B cell (primary cell): Measurements from ENCODE around the gene SGCA. TPM values are rescaled to one million over a fixed set of nuclear protein-coding genes. Genes with fewer than 3 reads are reported as not detected.

Experiments used
- ATAC-seq: fragments of 200-7000 bp; cut with Tn5 transposase; one replicate; pipeline ENCODE4 v1.10.0; 2021; ENCODE audit warnings: low read depth, mild to moderate bottlenecking, moderate number of reproducible peaks, moderate library complexity
- CTCF ChIA-PET: fragments of 350-600 bp; sonication (Branson Sonifier 250); formaldehyde crosslinking; loops from one replicate; lab custom pipeline; 2021; ENCODE audit warnings: antibody characterized with exemption, inconsistent platforms; lab: Charles Lee
- POLR2A ChIA-PET: fragments of 350-600 bp; sonication (Branson Sonifier 250); formaldehyde crosslinking; loops from one replicate; lab custom pipeline; 2021; ENCODE audit warnings: antibody characterized with exemption; lab: Charles Lee
- DNase-seq: peaks from one replicate; pipeline ENCODE4 v3.0.0; 2013
- H2AFZ ChIP-seq: 2 replicates; pipeline ENCODE4 v1.6.1; 2012; ENCODE audit warnings: mild to moderate bottlenecking, low read depth, low read length; ENCODE audit not compliant: insufficient read depth, poor library complexity, severe bottlenecking
- H3K27ac ChIP-seq, 2 donors: 1 replicate in 1 of 2; 2 replicates in 1 of 2; pipeline ENCODE4 v1.5.1; 2012 to 2013; ENCODE audit warnings: low read length in 2 of 2, mild to moderate bottlenecking in 2 of 2, moderate library complexity in 1 of 2
- H3K27me3 ChIP-seq, 4 experiments: fragments of 200-600 bp in 1 of 4; sonication (generic) in 1 of 4; replicated peaks in 1 of 4; 1 replicate in 2 of 4; 2 replicates in 2 of 4; pipeline versions ENCODE4 v1.6.1 to v1.7.0; 2013 to 2016; ENCODE audit warnings: low read length in 3 of 4, mild to moderate bottlenecking in 2 of 4, mixed read lengths in 1 of 4, moderate library complexity in 1 of 4; ENCODE audit not compliant: insufficient read depth in 4 of 4, control insufficient read depth in 3 of 4; ENCODE audit errors: control extremely low read depth in 1 of 4
- H3K36me3 ChIP-seq, 2 experiments: replicated peaks in 1 of 2; 1 replicate in 1 of 2; 2 replicates in 1 of 2; pipeline versions ENCODE4 v1.6.1 to v1.7.1; 2013; ENCODE audit warnings: low read length in 1 of 2; ENCODE audit not compliant: insufficient read depth in 2 of 2, control insufficient read depth in 1 of 2; ENCODE audit errors: control extremely low read depth in 1 of 2, extremely low read depth in 1 of 2
- H3K4me1 ChIP-seq, 2 donors: fragments of 200-600 bp in 1 of 2; sonication (generic) in 1 of 2; 1 replicate in 1 of 2; 2 replicates in 1 of 2; pipeline versions ENCODE4 v1.5.1 to v1.6.1; 2013 to 2017; ENCODE audit warnings: low read length in 2 of 2; ENCODE audit not compliant: control insufficient read depth in 2 of 2, insufficient read depth in 2 of 2
- H3K4me2 ChIP-seq: replicated peaks from 2 replicates; pipeline ENCODE3; 2012; ENCODE audit warnings: mild to moderate bottlenecking, low read depth, low read length; ENCODE audit not compliant: poor library complexity, severe bottlenecking
- H3K4me3 ChIP-seq, 5 experiments: fragments of 200-600 bp in 1 of 5; sonication (generic) in 1 of 5; 1 replicate in 3 of 5; 2 replicates in 2 of 5; pipeline versions ENCODE4 v1.5.1 to v1.7.0; 2011 to 2016; ENCODE audit warnings: low read length in 4 of 5, mild to moderate bottlenecking in 4 of 5, low read depth in 2 of 5, control low read depth in 1 of 5, moderate library complexity in 1 of 5; ENCODE audit not compliant: insufficient read depth in 1 of 5; ENCODE audit errors: control extremely low read depth in 1 of 5, extremely low read depth in 1 of 5
- H3K79me2 ChIP-seq: fragments of 200-600 bp; sonication (generic); one replicate; pipeline ENCODE4 v1.6.0; 2016; ENCODE audit warnings: low read length; ENCODE audit not compliant: control insufficient read depth, insufficient read depth
- H3K9ac ChIP-seq: fragments of 200-600 bp; sonication (generic); 2 replicates; pipeline ENCODE4 v1.6.1; 2017; ENCODE audit warnings: mild to moderate bottlenecking, low read length, moderate library complexity
- H3K9me3 ChIP-seq, 3 donors: one replicate each; pipeline versions ENCODE4 v1.6.1 to v1.7.1; 2013; ENCODE audit warnings: low read length in 2 of 3; ENCODE audit not compliant: control insufficient read depth in 2 of 3, insufficient read depth in 1 of 3; ENCODE audit errors: control extremely low read depth in 1 of 3
- H4K20me1 ChIP-seq: 2 replicates; pipeline ENCODE4 v1.6.0; 2012; ENCODE audit warnings: mild to moderate bottlenecking, low read length; ENCODE audit not compliant: insufficient read depth, control insufficient read depth, poor library complexity, severe bottlenecking
- H3K27ac Mint-ChIP-seq: one replicate; pipeline ENCODE4 v1.8.0; 2021; ENCODE audit warnings: mixed read lengths
- H3K27me3 Mint-ChIP-seq: one replicate; pipeline ENCODE4 v1.8.0; 2021; ENCODE audit warnings: mixed read lengths
- H3K4me1 Mint-ChIP-seq: one replicate; pipeline ENCODE4 v1.8.0; 2021; ENCODE audit warnings: mixed read lengths
- H3K4me3 Mint-ChIP-seq: one replicate; pipeline ENCODE4 v1.8.0; 2021; ENCODE audit warnings: mixed read lengths
- H3K9me3 Mint-ChIP-seq: one replicate; pipeline ENCODE4 v1.8.0; 2022; ENCODE audit warnings: mixed read lengths; ENCODE audit not compliant: insufficient read depth
- EZH2 ChIP-seq: IDR thresholded peaks from 2 replicates; pipeline ENCODE4 v1.6.1; 2012; ENCODE audit warnings: borderline replicate concordance, low read depth, mild to moderate bottlenecking, moderate library complexity, low read length; ENCODE audit not compliant: insufficient read depth, poor library complexity, severe bottlenecking
- WGBS: methylation state at CpG from one replicate; pipeline ENCODE4 v1.1.5; 2013; ENCODE audit warnings: missing lambda C conversion rate; ENCODE audit not compliant: insufficient coverage; 5-methylcytosine and 5-hydroxymethylcytosine counted together
- intact Hi-C: fragments of 100-400 bp; cut with micrococcal nuclease; formaldehyde crosslinking; loops from one replicate; pipeline ENCODE4 v1.10.0; 2022
- polyA plus RNA-seq: library from polyadenylated mRNA; depleted of rRNA; stranded (reverse); fragments of >200 nt; gene quantifications from 2 replicates; pipeline ENCODE4 v1.2.3, GENCODE V29; 2012
- total RNA-seq, 2 donors: library from RNA; stranded (reverse); fragments of 120-200 nt in 1 of 2; gene quantifications; 1 replicate in 1 of 2; 2 replicates in 1 of 2; pipeline versions ENCODE4 v1.2.3 to v1.2.4, GENCODE V29; 2013 to 2022
- TF ChIP-seq, protein P1 (sequence below): fragments of 200-600 bp; IDR thresholded peaks from one replicate; pipeline ENCODE4 v1.8.0; 2022; ENCODE audit warnings: antibody characterized with exemption, mild to moderate bottlenecking

SGCA gene
- total and polyA plus RNA-seq, 2 donors (not counting 1 experiment from before 2014, with no cell fraction given), result 4.4 to 4.5 TPM

DNA sequence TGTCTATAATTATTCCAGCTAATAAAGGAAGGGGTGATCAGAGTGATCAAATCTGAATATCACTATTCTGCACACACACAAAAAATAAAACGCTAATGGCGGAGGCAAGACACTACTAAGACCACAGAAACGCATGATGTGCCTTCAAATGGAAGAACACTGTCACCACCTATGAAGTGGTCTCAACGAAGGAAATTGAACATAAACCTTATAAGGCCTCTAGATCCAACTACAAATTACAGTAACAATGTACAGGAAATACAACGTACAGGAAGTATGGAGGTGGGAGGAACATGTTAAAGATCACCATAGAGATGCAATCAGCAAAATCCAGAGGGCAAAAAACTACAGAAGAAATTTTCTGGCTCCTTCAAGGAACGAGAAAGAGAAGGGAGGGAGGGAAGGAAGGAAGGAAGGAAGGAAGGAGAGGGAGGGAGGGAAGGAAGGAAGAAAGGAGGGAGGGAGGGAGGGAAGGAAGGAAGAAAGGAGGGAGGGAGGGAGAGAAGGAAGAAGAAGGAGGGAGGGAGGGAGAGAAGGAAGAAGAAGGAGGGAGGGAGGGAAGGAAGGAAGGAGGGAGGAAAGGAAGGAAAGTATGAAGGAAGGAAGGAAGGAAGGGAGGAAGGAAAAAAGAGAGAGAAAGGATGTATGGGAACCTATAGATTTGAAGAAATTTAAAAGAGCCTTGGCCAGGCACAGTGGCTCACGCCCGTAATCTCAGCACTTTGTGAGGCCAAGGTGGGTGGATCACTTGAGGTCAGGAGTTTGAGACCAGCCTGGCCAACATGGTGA is 3.1 kb upstream of the SGCA start:
- peak overlapping the region; percentile 49 for H3K4me3 Mint-ChIP-seq
- Histone ChIP-seq H3K36me3 (no peaks in the 10 kb centered on the region), H3K27me3 (no peaks in the 10 kb centered on the region), H3K9ac (no peak overlapping the region), H4K20me1 (no peaks in the 10 kb centered on the region), H3K4me1 (peaks cover 36 to 41% of the 10 kb centered on the region in 2 donors), H3K27ac (peak overlapping the region in 1 of 2 donors; percentile 65), H3K4me3 (no peak overlapping the region), H3K4me2 (no peak overlapping the region), H2AFZ (no peak overlapping the region), H3K9me3 (no peaks in the 10 kb centered on the region), H3K79me2 (peaks cover 21% of the 10 kb centered on the region)
- no peaks in the 10 kb centered on the region for H3K9me3 Mint-ChIP-seq
- intact Hi-C loops, result no loop called here
- H3K27ac Mint-ChIP-seq, result peak overlapping the region; percentile 5
- peaks cover 38% of the 10 kb centered on the region for H3K4me1 Mint-ChIP-seq
- TF ChIP-seq, protein P1, sequence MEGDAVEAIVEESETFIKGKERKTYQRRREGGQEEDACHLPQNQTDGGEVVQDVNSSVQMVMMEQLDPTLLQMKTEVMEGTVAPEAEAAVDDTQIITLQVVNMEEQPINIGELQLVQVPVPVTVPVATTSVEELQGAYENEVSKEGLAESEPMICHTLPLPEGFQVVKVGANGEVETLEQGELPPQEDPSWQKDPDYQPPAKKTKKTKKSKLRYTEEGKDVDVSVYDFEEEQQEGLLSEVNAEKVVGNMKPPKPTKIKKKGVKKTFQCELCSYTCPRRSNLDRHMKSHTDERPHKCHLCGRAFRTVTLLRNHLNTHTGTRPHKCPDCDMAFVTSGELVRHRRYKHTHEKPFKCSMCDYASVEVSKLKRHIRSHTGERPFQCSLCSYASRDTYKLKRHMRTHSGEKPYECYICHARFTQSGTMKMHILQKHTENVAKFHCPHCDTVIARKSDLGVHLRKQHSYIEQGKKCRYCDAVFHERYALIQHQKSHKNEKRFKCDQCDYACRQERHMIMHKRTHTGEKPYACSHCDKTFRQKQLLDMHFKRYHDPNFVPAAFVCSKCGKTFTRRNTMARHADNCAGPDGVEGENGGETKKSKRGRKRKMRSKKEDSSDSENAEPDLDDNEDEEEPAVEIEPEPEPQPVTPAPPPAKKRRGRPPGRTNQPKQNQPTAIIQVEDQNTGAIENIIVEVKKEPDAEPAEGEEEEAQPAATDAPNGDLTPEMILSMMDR, result no peak
- TF ChIP-seq EZH2, result no peak
- ATAC-seq (no peak), DNase-seq (no peak)
- H3K27me3 Mint-ChIP-seq, result no peaks in the 10 kb centered on the region
- CTCF ChIA-PET, result interaction anchor here (0.8 to 2.8 kb wide), 26 partner anchors 8 to 134 kb away, joined by 3 to 79 read pairs (median 8); partner anchors contain the start of genes PDK2, PPP1R9B and SAMD14
- WGBS, result 88% methylated on average over 6 of the region's 8 CpGs
- POLR2A ChIA-PET, result interaction anchor here (1.0 to 2.8 kb wide), 5 partner anchors 11 to 24 kb away, joined by 4 to 22 read pairs (median 9); partner anchors contain the start of gene PPP1R9B
